GM19193 (cell line): ENCODE measurements around the gene TMEM119.

ENCODE experiments used
- POLR2A ChIP-seq: IDR thresholded peaks from 4 replicates; pipeline ENCODE4 v1.6.1; 2011; ENCODE audit not compliant: insufficient read depth, insufficient read length; ENCODE audit errors: extremely low read depth

Gene TMEM119

DNA sequence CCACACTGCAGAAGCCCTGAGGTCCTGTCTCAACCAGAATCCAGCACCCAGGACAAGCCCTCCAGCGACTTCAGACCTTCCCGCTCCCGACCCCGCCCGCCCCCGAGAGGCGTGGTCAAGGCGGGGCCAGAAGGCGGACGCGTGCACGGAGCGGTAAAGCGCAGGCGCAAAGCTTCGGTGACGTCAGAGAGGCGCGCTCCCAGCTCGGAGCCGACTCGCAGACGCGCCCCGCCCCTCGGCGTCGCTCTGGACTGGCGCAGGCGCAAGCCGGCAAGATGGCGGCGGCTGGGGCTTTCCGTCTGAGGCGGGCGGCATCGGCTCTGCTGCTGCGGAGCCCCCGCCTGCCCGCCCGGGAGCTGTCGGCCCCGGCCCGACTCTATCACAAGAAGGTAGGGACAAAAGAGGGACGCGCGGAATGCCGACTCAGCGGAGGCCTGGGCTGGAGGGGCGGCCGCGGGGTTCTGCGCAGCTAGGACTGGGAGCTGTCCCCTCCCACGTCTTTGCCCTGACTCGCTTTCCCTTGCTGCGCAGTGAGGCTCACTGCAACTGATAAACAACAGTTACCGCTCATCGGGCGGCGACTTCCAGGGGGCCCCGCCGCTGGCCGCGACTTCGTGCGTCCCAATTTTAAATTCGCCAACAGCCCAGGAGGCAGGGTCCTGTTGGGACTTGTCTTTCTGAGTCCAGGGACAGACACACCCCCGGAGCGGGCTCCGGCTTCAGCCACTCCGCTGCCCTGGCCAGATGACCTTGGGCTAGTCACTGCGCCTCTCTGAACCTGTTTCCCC, 35.3 kb downstream of the TMEM119 start, which contains the start of gene ISCU:
TSS of gene ISCU (plus strand) at position 249 of the 788 bp plus-strand sequence. CDS start at position 276, 27 bp downstream.
- peak; percentile 98 for TF ChIP-seq POLR2A

- TF ChIP-seq POLR2A = no peak
Observed at GRCh38 chr12:108561852-108562347, 36.0 kb downstream of the TMEM119 start.

DNA sequence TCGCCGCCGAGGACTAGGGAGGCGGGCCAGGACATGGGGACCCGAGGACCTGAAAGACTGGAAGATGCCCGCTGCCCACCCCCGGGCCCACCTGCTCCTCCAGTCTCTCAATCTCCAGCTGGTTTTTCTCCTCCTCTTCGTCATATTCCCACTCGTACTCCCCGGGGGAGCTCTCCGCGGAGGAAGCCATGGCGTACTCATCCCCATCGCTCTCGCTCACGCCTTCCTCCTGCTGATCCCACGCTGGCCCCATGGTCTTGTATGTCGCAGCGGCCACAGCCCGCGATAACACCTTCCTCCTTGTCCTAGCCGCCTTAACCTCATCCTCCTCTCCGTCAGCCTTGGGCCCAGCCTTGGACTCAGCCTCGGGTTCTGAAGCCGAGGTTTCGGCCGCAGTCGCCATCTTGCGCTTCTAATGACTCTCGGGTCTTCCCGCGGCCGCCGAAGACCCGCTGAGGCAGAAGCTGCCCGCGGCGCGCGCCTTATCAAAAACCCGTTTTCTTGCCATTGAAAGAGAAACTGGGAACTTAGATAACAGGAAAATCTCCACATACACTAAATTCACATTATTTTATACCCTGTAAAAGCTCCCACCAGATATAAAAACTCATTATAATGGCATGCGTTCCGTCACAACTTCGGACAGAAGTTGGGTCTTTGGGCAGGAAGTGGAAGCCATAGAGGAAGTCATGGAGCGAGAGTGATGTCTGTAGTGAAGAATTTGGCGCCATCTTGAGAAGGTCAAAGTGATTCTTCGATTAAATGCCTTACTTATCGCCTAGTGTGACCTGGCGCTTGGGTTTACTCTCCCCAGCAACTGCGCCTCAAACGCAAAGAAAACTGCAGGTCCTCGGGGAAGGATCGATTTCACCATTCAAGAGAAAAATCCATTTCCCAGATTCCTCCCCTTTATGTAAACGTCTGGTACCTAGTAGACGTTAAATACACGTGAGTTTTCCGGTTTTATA, 36.8 kb downstream of the TMEM119 start, which contains the start of gene SART3:
TSS of gene SART3 (minus strand) at position 422 of the 968 bp plus-strand sequence. CDS start at position 403, 19 bp downstream.
- peak; percentile 92 for TF ChIP-seq POLR2A

GRCh38 chr12:108560321-108560721, 37.6 kb downstream of the TMEM119 start:
- no peak for TF ChIP-seq POLR2A

- no peak for TF ChIP-seq POLR2A
Observed at GRCh38 chr12:108559748-108560147, 38.1 kb downstream of the TMEM119 start.

DNA sequence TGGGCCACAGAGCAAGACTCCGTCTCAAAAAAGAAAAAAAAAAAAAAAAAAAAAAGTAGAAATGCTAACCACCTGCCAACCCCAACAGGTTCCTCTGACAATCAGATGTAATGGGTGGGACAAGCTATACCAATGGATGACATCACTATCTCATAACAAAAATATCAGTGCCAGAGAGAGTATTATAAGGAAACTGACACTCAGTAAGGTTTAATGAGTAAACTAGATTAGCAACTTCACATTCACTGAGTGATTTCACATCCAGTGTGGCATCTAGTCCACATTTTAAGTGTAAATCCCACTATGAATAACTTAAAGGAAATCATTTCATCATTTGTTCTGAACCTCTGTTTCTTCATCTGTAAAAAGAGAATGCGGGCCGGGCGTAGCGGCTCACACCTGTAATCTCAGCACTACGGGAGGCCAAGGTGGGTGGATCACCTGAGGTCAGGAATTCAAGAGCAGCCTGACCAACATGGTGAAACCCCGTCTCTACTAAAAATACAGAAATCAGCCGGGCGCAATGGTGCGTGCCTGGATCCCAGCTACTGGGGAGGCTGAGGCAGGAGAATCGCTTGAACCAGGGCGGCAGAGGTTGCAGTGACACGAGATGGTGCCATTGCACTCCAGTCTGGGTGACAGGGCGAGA, 38.8 kb downstream of the TMEM119 start:
- no peak for TF ChIP-seq POLR2A

DNA sequence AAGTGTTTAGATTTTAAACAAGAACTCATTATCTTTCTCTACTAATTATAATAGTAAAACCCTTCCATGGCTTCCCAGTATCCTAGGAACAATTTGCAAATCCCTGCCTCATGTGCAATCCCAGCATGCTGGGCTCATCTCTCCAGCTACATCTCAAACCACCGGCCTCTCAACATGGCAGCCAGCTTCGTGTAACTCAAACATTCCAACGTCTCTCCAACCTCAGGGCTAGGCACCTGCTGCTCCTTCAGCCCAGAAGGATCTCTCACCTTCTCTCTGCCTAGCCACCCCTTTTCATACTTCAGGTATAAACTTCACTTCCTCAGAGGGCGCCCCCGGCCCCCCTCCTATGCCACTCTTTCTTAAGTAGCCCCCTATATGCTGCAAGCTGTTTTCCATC, 44.1 kb downstream of the TMEM119 start:
- no peak for TF ChIP-seq POLR2A

- TF ChIP-seq POLR2A = no peak
Observed at GRCh38 chr12:108551535-108551934, 46.3 kb downstream of the TMEM119 start.

GRCh38 chr12:108548954-108549521, 48.8 kb downstream of the TMEM119 start:
- TF ChIP-seq POLR2A = no peak

- TF ChIP-seq POLR2A = no peak
Observed at GRCh38 chr12:108547686-108548085, 50.2 kb downstream of the TMEM119 start.

DNA sequence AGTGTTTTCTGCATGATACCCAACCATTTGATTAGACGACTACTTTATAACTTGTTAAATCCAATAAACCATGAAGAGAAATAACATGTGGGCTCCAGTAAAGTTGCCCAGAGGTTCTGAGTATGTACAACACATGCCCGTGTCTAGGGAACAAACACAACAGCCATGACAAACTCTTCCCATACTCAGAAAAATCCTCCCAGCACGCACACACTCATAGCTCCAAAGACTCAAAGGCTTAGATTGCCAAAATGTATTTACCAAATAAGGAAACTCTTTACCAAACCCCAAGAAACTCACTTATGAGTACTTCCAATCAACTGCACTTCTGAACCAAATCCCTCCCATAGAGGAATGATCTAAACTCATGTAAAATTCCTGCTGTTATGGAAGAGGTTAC, 54.2 kb downstream of the TMEM119 start:
- TF ChIP-seq POLR2A = no peak

DNA sequence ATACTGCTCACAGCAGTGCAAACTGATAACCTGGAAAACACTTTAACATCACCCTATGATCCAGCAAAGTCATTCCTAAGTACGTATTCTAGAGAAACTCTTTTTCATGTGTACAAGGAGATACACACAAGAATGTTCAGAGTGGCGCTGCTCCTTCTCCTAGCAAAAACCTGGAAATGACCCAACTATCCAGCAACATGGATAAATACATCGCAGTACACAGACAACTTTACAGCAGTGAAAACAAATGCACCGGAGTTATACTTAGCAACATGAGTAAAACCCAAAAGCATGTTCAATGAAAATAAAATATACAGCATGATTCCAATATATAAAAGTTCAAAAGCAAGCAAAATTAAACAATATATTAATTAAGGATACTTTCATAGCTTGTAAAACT, 55.6 kb downstream of the TMEM119 start:
- TF ChIP-seq POLR2A = no peak
